Heart left ventricle (tissue), 13 donors: ENCODE results near the gene LRP1B.

Experiments used
- CTCF ChIP-seq, 12 donors: fragments of 200-600 bp; sonication (generic) in 4 of 12; IDR thresholded peaks; one replicate each; pipeline versions ENCODE4 v1.5.0 to v1.8.0; 2018 to 2022; ENCODE audit warnings: antibody characterized with exemption in 12 of 12, mild to moderate bottlenecking in 5 of 12
- POLR2A ChIP-seq, 2 donors: fragments of 450-650 bp; IDR thresholded peaks; one replicate each; pipeline ENCODE4 v1.6.1; 2017; ENCODE audit warnings: antibody characterized with exemption in 2 of 2, mild to moderate bottlenecking in 2 of 2, moderate library complexity in 2 of 2
- donor health status: ischemic (EF 13 %, LVEDD 7.1; RV severe dilation, severe dysfunction).
- donor health status: DM: no; HTN: yes; CAD: no.
- donor health status: DM: no; HTN: no; CAD: no.
- donor health status: ischemic (EF 25% LVEDD 6.9; RV normal size, moderate dysfunction).
- donor health status: ischemic (EF 25% LVEDD 5.7; RV mildly dilated, moderate dysfunction).
- donor health status: ischemic (EF 35%, LVEDD 5.7; RV mildly dilated, moderate dysfunction).
- donor health status: nonischemic (EF 11% LVEDD 7.7; RV severe dilation, severe dysfunction).
- donor health status: DM: yes; HTN: yes; CAD: no.
- donor health status: PGD.
- donor health status: ischemic (EF 29% LVEDD 5.4; RV normal size, mild dysfunction).
- donor health status: nonischemic (EF 23%, LVEDD 6.1; RV moderate dilation, normal function).

GRCh38 chr2:142142595-142142994, 11.8 kb upstream of the LRP1B start:
- TF ChIP-seq CTCF (IDR thresholded peaks at IDR 0.05) = no peak
- no peak for TF ChIP-seq POLR2A (IDR thresholded peaks at IDR 0.05)
